ENCODE measurements around the gene TMPRSS4. TPM values are rescaled to one million over a fixed set of nuclear protein-coding genes. Genes with fewer than 3 reads are reported as not detected.
A peak's percentile ranks its signal among the peaks of the same experiment; 100 is the strongest.

Gene TMPRSS4
- total and polyA plus RNA-seq, 2 of the 13 experiments (the other 11 are each of a cell fraction or from before 2014, with no cell fraction given): 0.32 TPM; not detected in 1

GRCh38 chr11:118145285-118146227, 68.7 kb downstream of the TMPRSS4 start (continued):
- TF ChIP-seq RFX5 (IDR thresholded peaks at IDR 0.05; ENCODE audit: low read depth, low read length): no peak
- TF ChIP-seq NR3C1 (CRISPR knock-in tag; IDR thresholded peaks at IDR 0.05): no peak
- TF ChIP-seq NFRKB (IDR thresholded peaks at IDR 0.05): no peak
- TF ChIP-seq NCOA2 (CRISPR knock-in tag; IDR thresholded peaks at IDR 0.05): no peak
- no peak for TF ChIP-seq MAFK (conservative IDR thresholded peaks at IDR 0.05 in 1 of 2, IDR thresholded peaks at IDR 0.05 in 1 of 2; ENCODE audit: low read length in 2 of 2)
- no peak for TF ChIP-seq ZNF275 (CRISPR knock-in tag; IDR thresholded peaks at IDR 0.05; ENCODE audit: borderline replicate concordance)
- TF ChIP-seq FOSL2 (CRISPR knock-in tag; IDR thresholded peaks at IDR 0.05): peak; percentile 34
- TF ChIP-seq TAF1 (CRISPR knock-in tag; IDR thresholded peaks at IDR 0.05): peak; percentile 25; the same call in 1 of the 2 replicates
- no peak for TF ChIP-seq SKIL (CRISPR knock-in tag; IDR thresholded peaks at IDR 0.05; ENCODE audit: borderline replicate concordance)
- no peak for TF ChIP-seq ZNF354B (CRISPR knock-in tag; IDR thresholded peaks at IDR 0.05)
- TF ChIP-seq TMF1 (CRISPR knock-in tag; IDR thresholded peaks at IDR 0.05; ENCODE audit: low read depth): no peak
- 0 out of 2 replicates have a peak, but pooled peaks have one; percentile 24 for TF ChIP-seq NR0B2 (CRISPR knock-in tag; IDR thresholded peaks at IDR 0.05)
- no peak for TF ChIP-seq U2AF1 (optimal IDR thresholded peaks at IDR 0.05; ENCODE audit: low read depth, low read length)
- TF ChIP-seq MED8 (CRISPR knock-in tag; IDR thresholded peaks at IDR 0.05; ENCODE audit: insufficient replicate concordance): no peak
- TF ChIP-seq XRCC5 (optimal IDR thresholded peaks at IDR 0.05; ENCODE audit: low read length): peak; percentile 89
- TF ChIP-seq SRSF1 (optimal IDR thresholded peaks at IDR 0.05; ENCODE audit: low read depth, low read length): no peak
- no peak for TF ChIP-seq ZNF3 (CRISPR knock-in tag; IDR thresholded peaks at IDR 0.05)
- no peak for TF ChIP-seq ZNF616 (CRISPR knock-in tag; IDR thresholded peaks at IDR 0.05; ENCODE audit: low read depth)
- no peak for TF ChIP-seq ATF2 (CRISPR knock-in tag; IDR thresholded peaks at IDR 0.05)
- no peak for TF ChIP-seq ZNF468 (CRISPR knock-in tag; IDR thresholded peaks at IDR 0.05)
- no peak for TF ChIP-seq SNRNP70 (IDR thresholded peaks at IDR 0.05; ENCODE audit: low read depth, low read length)
- no peak for TF ChIP-seq BORCS8-MEF2B (CRISPR knock-in tag; IDR thresholded peaks at IDR 0.05)
- no peak for TF ChIP-seq E2F2 (CRISPR knock-in tag; IDR thresholded peaks at IDR 0.05; ENCODE audit: borderline replicate concordance)
- TF ChIP-seq NBN (conservative IDR thresholded peaks at IDR 0.05): no peak
- no peak for TF ChIP-seq ZNF335 (CRISPR knock-in tag; IDR thresholded peaks at IDR 0.05)

Data from HepG2 (cell line).